Measurements from ENCODE around the gene ACAP1. TPM values are rescaled to one million over a fixed set of nuclear protein-coding genes. Genes with fewer than 3 reads are reported as not detected.
A peak's percentile ranks its signal among the peaks of the same experiment; 100 is the strongest.

The ACAP1 gene
- total RNA-seq, 1 donor from 2014 or later: 1.3 TPM

- Mint-ChIP-seq H3K9me3 (no peaks in the 10 kb centered on the region), H3K27me3 (ENCODE audit: low read depth) (peaks cover 72% of the 10 kb centered on the region)
Measured at GRCh38 chr17:7295230-7296180, 40.8 kb upstream of the ACAP1 start.

GRCh38 chr17:7296189-7296861 is 40.0 kb upstream of the ACAP1 start:
- peak; percentile 87 for DNase-seq (ENCODE audit: low read depth, low spot score)
- Mint-ChIP-seq H3K9me3 (no peaks in the 10 kb centered on the region), H3K27me3 (ENCODE audit: low read depth) (peaks cover 63% of the 10 kb centered on the region), H3K36me3 (ENCODE audit: low read depth) (no peaks in the 10 kb centered on the region), H3K4me3 (peak overlapping the region; percentile 44), H3K4me1 (peaks cover 21% of the 10 kb centered on the region), H3K27ac (ENCODE audit: unreplicated experiment) (no peak overlapping the region)
- TF ChIP-seq CTCF (conservative IDR thresholded peaks at IDR 0.05): peak; percentile 96

More at GRCh38 chr17:7295230-7296180, 40.8 kb upstream of the ACAP1 start:
- Mint-ChIP-seq H3K4me3 (peak overlapping the region; percentile 76), H3K4me1 (peaks cover 21% of the 10 kb centered on the region), H3K36me3 (ENCODE audit: low read depth) (no peaks in the 10 kb centered on the region), H3K27ac (ENCODE audit: unreplicated experiment) (no peak overlapping the region)
- no peak for TF ChIP-seq CTCF (conservative IDR thresholded peaks at IDR 0.05)
- DNase-seq (ENCODE audit: low read depth, low spot score): no peak

- no peak for TF ChIP-seq CTCF (conservative IDR thresholded peaks at IDR 0.05)
- peaks cover 16% of the 10 kb centered on the region for H3K4me1 Mint-ChIP-seq
- DNase-seq (ENCODE audit: low read depth, low spot score): no peak
- no peak overlapping the region for H3K27ac Mint-ChIP-seq (ENCODE audit: unreplicated experiment)
- H3K9me3 Mint-ChIP-seq: no peaks in the 10 kb centered on the region
- H3K4me3 Mint-ChIP-seq: peak overlapping the region; percentile 66
- peaks cover 12% of the 10 kb centered on the region for H3K27me3 Mint-ChIP-seq (ENCODE audit: low read depth)
- H3K36me3 Mint-ChIP-seq (ENCODE audit: low read depth): peaks cover 3% of the 10 kb centered on the region
Measured at GRCh38 chr17:7304179-7304578, 32.1 kb upstream of the ACAP1 start.

- no peak for TF ChIP-seq CTCF (conservative IDR thresholded peaks at IDR 0.05)
- DNase-seq (ENCODE audit: low read depth, low spot score): peak; percentile 100
- H3K36me3 Mint-ChIP-seq (ENCODE audit: low read depth): peaks cover 23% of the 10 kb centered on the region
- H3K9me3 Mint-ChIP-seq: no peaks in the 10 kb centered on the region
- H3K4me3 Mint-ChIP-seq: peak within 1 kb of the TSS; percentile 99
- H3K4me1 Mint-ChIP-seq: peaks cover 40% of the 10 kb centered on the region
- peaks cover 6% of the 10 kb centered on the region for H3K27me3 Mint-ChIP-seq (ENCODE audit: low read depth)
- H3K27ac Mint-ChIP-seq (ENCODE audit: unreplicated experiment): peak within 1 kb of the TSS; percentile 98
Measured at GRCh38 chr17:7306911-7307685, 29.2 kb upstream of the ACAP1 start, which contains the start of gene EIF5A. Gene EIF5A (plus strand): TSS chr17:7307628. CDS start chr17:7309636, 2,008 bp downstream.
